HG02973 (cell line): Measurements from ENCODE around the gene PDIA5.
"Not testable (repeated sequence)": the region's sequence is repeated elsewhere in the genome, so short reads cannot be mapped to it uniquely, and the experiment has no call there.

Source experiments
- ATAC-seq: cut with Tn5 transposase; IDR thresholded peaks from one replicate; pipeline ENCODE4 v1.9.1; 2021; ENCODE audit warnings: moderate library complexity; ENCODE audit not compliant: unreplicated experiment

The PDIA5 gene

GRCh38 chr3:123090728-123091531, 24.1 kb downstream of the PDIA5 start:
- ATAC-seq, result no peak

- no peak for ATAC-seq
Measured at GRCh38 chr3:123092243-123092642, 25.4 kb downstream of the PDIA5 start.

- no peak for ATAC-seq
Measured at GRCh38 chr3:123093696-123094095, 26.9 kb downstream of the PDIA5 start.

GRCh38 chr3:123094516-123095313, 27.9 kb downstream of the PDIA5 start:
- no peak for ATAC-seq

GRCh38 chr3:123096126-123096525, 29.3 kb downstream of the PDIA5 start:
- no peak for ATAC-seq

GRCh38 chr3:123096731-123097130, 29.9 kb downstream of the PDIA5 start:
- no peak for ATAC-seq

GRCh38 chr3:123098426-123099330, 31.9 kb downstream of the PDIA5 start:
- no peak for ATAC-seq

- no peak for ATAC-seq
Measured at GRCh38 chr3:123099331-123100192, 32.7 kb downstream of the PDIA5 start.

- no peak for ATAC-seq
Measured at GRCh38 chr3:123100193-123100776, 33.5 kb downstream of the PDIA5 start.

- ATAC-seq, result no peak
Measured at GRCh38 chr3:123102249-123102648, 35.4 kb downstream of the PDIA5 start.

GRCh38 chr3:123102826-123103225, 36.0 kb downstream of the PDIA5 start:
- no peak for ATAC-seq

GRCh38 chr3:123104550-123104949, 37.7 kb downstream of the PDIA5 start:
- ATAC-seq, result no peak

GRCh38 chr3:123105201-123106189, 38.7 kb downstream of the PDIA5 start:
- ATAC-seq, result no peak

- no peak for ATAC-seq
Measured at GRCh38 chr3:123110282-123110975, 43.6 kb downstream of the PDIA5 start.

GRCh38 chr3:123110976-123111615, 44.3 kb downstream of the PDIA5 start:
- ATAC-seq, result no peak

- ATAC-seq, result no peak
Measured at GRCh38 chr3:123111640-123112039, 44.8 kb downstream of the PDIA5 start.

GRCh38 chr3:123112232-123112631, 45.4 kb downstream of the PDIA5 start:
- ATAC-seq, result no peak

GRCh38 chr3:123112656-123113055, 45.8 kb downstream of the PDIA5 start:
- not testable (repeated sequence) for ATAC-seq
